ENCODE data around the gene TAAR8. TPM values are rescaled to one million over a fixed set of nuclear protein-coding genes. Genes with fewer than 3 reads are reported as not detected.
"Not testable (repeated sequence)": the region's sequence is repeated elsewhere in the genome, so short reads cannot be mapped to it uniquely, and the experiment has no call there.

TAAR8 gene
- total and polyA plus RNA-seq, 5 donors: not detected

- no peak overlapping the region for H3K27ac ChIP-seq (ENCODE audit: low read length)
- no peaks in the 10 kb centered on the region for H3K9me3 ChIP-seq (ENCODE audit: control insufficient read depth, low read length)
- no peaks in the 10 kb centered on the region for H3K27me3 ChIP-seq (ENCODE audit: control insufficient read depth, insufficient read depth)
- no peak for ATAC-seq
- 30% methylated on average over 3 of the region's 3 CpGs for WGBS
- peaks cover 4% of the 10 kb centered on the region for H3K4me1 ChIP-seq (ENCODE audit: control insufficient read depth, insufficient read depth, low read length)
- peak overlapping the region; percentile 55 for H3K4me3 ChIP-seq (ENCODE audit: low read length)
- intact Hi-C loops (cut with DNase I): no loop called here
- DNase-seq: no peak
These were observed 38.5 kb upstream of the TAAR8 start for GRCh38 chr6:132513831-132514545.

GRCh38 chr6:132515386-132515785, 37.1 kb upstream of the TAAR8 start:
- intact Hi-C loops (cut with DNase I): no loop called here

DNA sequence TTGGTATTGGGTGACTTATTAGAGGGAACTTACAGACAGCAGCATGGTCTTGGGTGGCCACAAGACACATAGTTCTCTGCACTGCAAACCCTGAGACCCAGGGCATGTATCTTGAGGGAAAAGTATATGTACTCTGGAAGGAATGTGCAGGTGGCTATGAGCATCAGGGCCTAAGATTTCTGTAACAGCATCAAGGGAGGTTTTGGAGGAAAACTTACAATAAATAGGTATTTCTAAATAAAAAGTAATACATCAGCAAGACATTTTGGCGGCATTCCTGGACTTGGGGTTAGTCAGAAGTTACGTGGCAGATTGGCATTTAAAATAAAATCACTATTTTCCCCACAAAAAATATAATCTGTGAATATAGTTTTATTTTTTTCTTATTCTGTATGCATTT, 31.5 kb upstream of the TAAR8 start:
- Histone ChIP-seq H3K4me1 (ENCODE audit: control insufficient read depth, insufficient read depth, low read length) (no peaks in the 10 kb centered on the region), H3K27ac (ENCODE audit: low read length) (no peak overlapping the region), H3K4me3 (ENCODE audit: low read length) (no peak overlapping the region), H3K9me3 (ENCODE audit: control insufficient read depth, low read length) (no peaks in the 10 kb centered on the region), H3K27me3 (ENCODE audit: control insufficient read depth, insufficient read depth) (no peaks in the 10 kb centered on the region)
- DNase-seq: no peak
- intact Hi-C loops (cut with DNase I): loop anchor here in 1 of 4 donors (10.0 kb wide), 1 partner anchor 274 kb away; the partner anchor contains the start of gene SLC18B1
- WGBS: 48% methylated on average over 2 of the region's 2 CpGs
- ATAC-seq: no peak

More at GRCh38 chr6:132515386-132515785, 37.1 kb upstream of the TAAR8 start:
- no peak overlapping the region for H3K4me3 ChIP-seq (ENCODE audit: low read length)
- H3K4me1 ChIP-seq (ENCODE audit: control insufficient read depth, insufficient read depth, low read length): peaks cover 4% of the 10 kb centered on the region
- 59% methylated on average over 2 of the region's 2 CpGs for WGBS
- DNase-seq (no peak), ATAC-seq (no peak)
- H3K27me3 ChIP-seq (ENCODE audit: control insufficient read depth, insufficient read depth): no peaks in the 10 kb centered on the region
- no peaks in the 10 kb centered on the region for H3K9me3 ChIP-seq (ENCODE audit: control insufficient read depth, low read length)
- H3K27ac ChIP-seq (ENCODE audit: low read length): no peak overlapping the region

DNA sequence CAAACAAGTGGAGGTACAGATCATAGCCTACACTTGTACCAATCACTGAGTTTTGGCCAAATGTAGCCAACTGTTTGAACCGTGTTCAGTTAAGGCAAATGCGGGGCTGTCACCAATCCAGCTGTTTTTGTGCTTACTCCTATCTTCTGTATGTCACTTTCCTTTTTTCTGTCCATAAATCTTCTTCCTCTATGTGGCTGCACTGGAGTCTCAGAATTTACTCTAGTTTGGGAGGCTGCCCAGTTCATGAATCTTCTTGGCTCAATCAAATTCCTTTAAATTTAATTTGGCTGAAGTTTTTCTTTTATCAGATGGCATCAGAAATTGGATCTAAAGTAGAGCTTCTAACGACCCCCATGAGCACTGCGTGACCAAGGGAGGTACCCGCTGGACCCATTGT, 27.8 kb upstream of the TAAR8 start:
- intact Hi-C loops (cut with DNase I): loop anchor here in 1 of 4 donors (10.0 kb wide), 1 partner anchor 270 kb away; the partner anchor contains the start of gene SLC18B1
- Histone ChIP-seq H3K27me3 (ENCODE audit: control insufficient read depth, insufficient read depth) (no peaks in the 10 kb centered on the region), H3K27ac (ENCODE audit: low read length) (no peak overlapping the region), H3K9me3 (ENCODE audit: control insufficient read depth, low read length) (no peaks in the 10 kb centered on the region), H3K4me1 (ENCODE audit: control insufficient read depth, insufficient read depth, low read length) (no peaks in the 10 kb centered on the region), H3K4me3 (ENCODE audit: low read length) (no peak overlapping the region)
- no peak for DNase-seq
- ATAC-seq: no peak
- WGBS: 91% methylated on average over 5 of the region's 5 CpGs

DNA sequence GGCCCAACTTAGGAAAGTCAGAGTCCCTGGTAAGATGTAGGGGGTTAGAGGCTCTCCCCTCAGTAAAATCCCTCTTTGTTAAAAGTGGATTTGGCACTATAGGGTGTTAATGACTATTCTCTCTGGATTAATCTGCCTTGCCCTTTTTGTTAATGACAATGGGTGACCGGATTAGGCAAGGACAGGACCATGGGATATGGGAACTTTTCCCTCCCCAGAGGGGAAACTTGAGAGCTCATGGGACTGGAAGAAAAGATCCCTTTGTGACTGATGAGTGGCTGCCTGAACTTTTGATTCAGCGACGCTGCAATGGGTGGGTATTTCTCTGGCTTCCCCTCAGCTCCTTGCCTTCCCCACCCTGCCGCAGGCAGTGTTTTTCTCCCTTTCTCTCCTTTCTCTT, 26.6 kb upstream of the TAAR8 start:
- 79% methylated on average over 4 of the region's 4 CpGs for WGBS
- ATAC-seq: no peak

GRCh38 chr6:132526461-132526860, 26.0 kb upstream of the TAAR8 start:
- no peaks in the 10 kb centered on the region for H3K27me3 ChIP-seq (ENCODE audit: control insufficient read depth, insufficient read depth)
- H3K27ac ChIP-seq (ENCODE audit: low read length): no peak overlapping the region
- WGBS: 60% methylated on average over 2 of the region's 2 CpGs
- ATAC-seq (no peak), DNase-seq (no peak)
- intact Hi-C loops (cut with DNase I): loop anchor here in 1 of 4 donors (10.0 kb wide), 1 partner anchor 268 kb away; the partner anchor contains the start of gene SLC18B1
- H3K4me3 ChIP-seq (ENCODE audit: low read length): no peak overlapping the region
- H3K9me3 ChIP-seq (ENCODE audit: control insufficient read depth, low read length): no peaks in the 10 kb centered on the region
- no peaks in the 10 kb centered on the region for H3K4me1 ChIP-seq (ENCODE audit: control insufficient read depth, insufficient read depth, low read length)

More for the DNA sequence above, 26.6 kb upstream of the TAAR8 start:
- no peak overlapping the region for H3K27ac ChIP-seq (ENCODE audit: low read length)
- H3K4me1 ChIP-seq (ENCODE audit: control insufficient read depth, insufficient read depth, low read length): no peaks in the 10 kb centered on the region
- H3K27me3 ChIP-seq (ENCODE audit: control insufficient read depth, insufficient read depth): no peaks in the 10 kb centered on the region
- no peaks in the 10 kb centered on the region for H3K9me3 ChIP-seq (ENCODE audit: control insufficient read depth, low read length)
- intact Hi-C loops (cut with DNase I): loop anchor here in 1 of 4 donors (10.0 kb wide), 1 partner anchor 269 kb away; the partner anchor contains the start of gene SLC18B1
- no peak overlapping the region for H3K4me3 ChIP-seq (ENCODE audit: low read length)
- DNase-seq: no peak

DNA sequence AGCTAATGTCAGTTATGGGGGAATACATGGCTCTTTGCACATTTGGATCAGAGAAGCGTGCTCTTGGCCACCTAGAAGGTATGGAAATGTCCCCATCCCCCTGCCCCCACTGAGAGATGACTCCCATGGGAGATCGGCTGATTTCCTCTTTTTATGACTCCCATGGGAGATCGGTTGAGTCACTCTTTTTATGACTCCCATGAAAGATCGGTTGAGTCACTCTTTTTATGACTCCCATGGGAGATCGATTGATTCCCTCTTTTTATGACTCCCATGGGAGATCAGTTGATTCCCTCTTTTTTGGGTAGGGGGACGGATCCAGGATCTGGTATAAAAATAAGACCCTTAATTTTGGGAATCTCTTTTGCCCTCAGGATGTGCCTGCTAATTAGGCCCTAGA, 24.7 kb upstream of the TAAR8 start:
- WGBS: 80% methylated on average over 6 of the region's 6 CpGs
- no peak overlapping the region for H3K27ac ChIP-seq (ENCODE audit: low read length)
- H3K9me3 ChIP-seq (ENCODE audit: control insufficient read depth, low read length): no peaks in the 10 kb centered on the region
- no peaks in the 10 kb centered on the region for H3K4me1 ChIP-seq (ENCODE audit: control insufficient read depth, insufficient read depth, low read length)
- no peak overlapping the region for H3K4me3 ChIP-seq (ENCODE audit: low read length)
- no peak for DNase-seq
- intact Hi-C loops (cut with DNase I): loop anchor here in 1 of 4 donors (10.0 kb wide), 1 partner anchor 267 kb away; the partner anchor contains the start of gene SLC18B1
- H3K27me3 ChIP-seq (ENCODE audit: control insufficient read depth, insufficient read depth): no peaks in the 10 kb centered on the region
- no peak for ATAC-seq

DNA sequence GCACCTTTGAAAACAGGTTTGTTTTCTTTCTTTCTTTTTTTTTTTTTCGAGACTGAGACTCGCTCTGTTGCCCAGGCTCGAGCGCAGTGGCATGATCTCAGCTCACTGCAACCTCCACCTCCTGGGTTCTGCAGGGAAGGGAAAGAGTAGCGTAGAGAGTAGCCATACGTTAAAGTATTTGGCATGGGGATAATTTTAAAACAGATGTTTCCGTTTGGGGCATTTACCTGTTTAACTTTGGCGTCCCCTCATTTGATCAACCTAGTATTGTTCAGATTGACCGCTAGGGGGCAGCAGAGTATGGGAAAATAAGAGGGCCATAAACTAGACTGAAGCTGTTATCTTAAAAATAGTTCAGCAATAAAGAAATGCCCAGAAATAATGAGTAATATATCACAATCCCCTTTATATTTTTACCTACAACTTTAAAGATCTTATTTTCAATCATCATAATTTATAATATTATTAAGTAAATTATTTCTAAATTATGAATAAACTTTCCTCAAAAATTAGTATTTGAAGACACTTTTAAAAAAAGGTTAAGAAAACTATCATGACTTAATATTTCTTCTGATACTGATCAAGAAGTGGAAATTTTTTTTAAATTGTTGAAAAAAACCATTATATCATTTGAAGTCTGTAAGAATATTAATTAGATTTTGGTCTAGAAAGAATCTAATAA, 22.0 kb upstream of the TAAR8 start:
- WGBS: 22% methylated on average over 9 of the region's 9 CpGs
- Histone ChIP-seq H3K4me1 (ENCODE audit: control insufficient read depth, insufficient read depth, low read length) (no peaks in the 10 kb centered on the region), H3K9me3 (ENCODE audit: control insufficient read depth, low read length) (no peaks in the 10 kb centered on the region), H3K4me3 (ENCODE audit: low read length) (no peak overlapping the region), H3K27ac (ENCODE audit: low read length) (no peak overlapping the region), H3K27me3 (ENCODE audit: control insufficient read depth, insufficient read depth) (no peaks in the 10 kb centered on the region)
- intact Hi-C loops (cut with DNase I): loop anchor here in 1 of 4 donors (10.0 kb wide), 1 partner anchor 264 kb away; the partner anchor contains the start of gene SLC18B1
- ATAC-seq: peak; percentile 70 to 72
- peak in 1 of 3 donors; percentile 39 for DNase-seq

DNA sequence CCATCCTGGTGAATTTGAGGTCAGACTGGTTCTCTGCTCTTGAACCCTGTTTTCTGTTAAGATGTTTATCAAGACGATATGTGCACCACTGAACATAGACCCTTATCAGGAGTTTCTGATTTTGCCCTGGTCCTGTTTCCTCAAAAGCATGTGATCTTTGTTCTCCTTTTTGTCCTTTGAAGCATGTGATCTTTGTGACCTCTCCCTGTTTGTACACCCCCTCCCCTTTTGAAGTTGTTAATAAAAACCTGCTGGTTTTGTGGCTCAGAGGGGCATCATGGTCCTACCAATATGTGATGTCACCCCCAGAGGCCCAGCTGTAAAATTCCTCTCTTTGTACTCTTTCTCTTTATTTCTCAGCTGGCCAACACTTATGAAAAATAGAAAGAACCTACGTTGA, 17.9 kb upstream of the TAAR8 start:
- intact Hi-C loops (cut with DNase I): loop anchor here in 1 of 4 donors (10.0 kb wide), 1 partner anchor 260 kb away; the partner anchor contains the start of gene SLC18B1
- not testable (repeated sequence) for H3K27me3 ChIP-seq (ENCODE audit: control insufficient read depth, insufficient read depth); H3K9me3 ChIP-seq (ENCODE audit: control insufficient read depth, low read length); H3K4me3 ChIP-seq (ENCODE audit: low read length); ATAC-seq; DNase-seq; H3K27ac ChIP-seq (ENCODE audit: low read length); H3K4me1 ChIP-seq (ENCODE audit: control insufficient read depth, insufficient read depth, low read length)
- WGBS: 75% methylated on average over 2 of the region's 2 CpGs

GRCh38 chr6:132537145-132537544, 15.3 kb upstream of the TAAR8 start:
- Histone ChIP-seq H3K27ac (ENCODE audit: low read length) (no peak overlapping the region), H3K4me3 (ENCODE audit: low read length) (no peak overlapping the region), H3K4me1 (ENCODE audit: control insufficient read depth, insufficient read depth, low read length) (no peaks in the 10 kb centered on the region), H3K27me3 (ENCODE audit: control insufficient read depth, insufficient read depth) (no peaks in the 10 kb centered on the region), H3K9me3 (ENCODE audit: control insufficient read depth, low read length) (no peaks in the 10 kb centered on the region)
- 87% methylated on average over 3 of the region's 3 CpGs for WGBS
- DNase-seq (no peak), ATAC-seq (no peak)
- intact Hi-C loops (cut with DNase I): loop anchor here in 1 of 4 donors (10.0 kb wide), 1 partner anchor 258 kb away; the partner anchor contains the start of gene SLC18B1

GRCh38 chr6:132537977-132538376, 14.5 kb upstream of the TAAR8 start, which contains the start of gene TAAR9:
Gene TAAR9 (plus strand): TSS chr6:132538277. CDS start chr6:132538290, 13 bp downstream.
- no peak for DNase-seq
- H3K4me3 ChIP-seq (ENCODE audit: low read length): no peak within 1 kb of the TSS
- H3K27me3 ChIP-seq (ENCODE audit: control insufficient read depth, insufficient read depth): no peaks in the 10 kb centered on the region
- no peaks in the 10 kb centered on the region for H3K9me3 ChIP-seq (ENCODE audit: control insufficient read depth, low read length)
- WGBS: 78% methylated on average over 4 of the region's 4 CpGs
- intact Hi-C loops (cut with DNase I): loop anchor here in 1 of 4 donors (10.0 kb wide), 1 partner anchor 257 kb away; the partner anchor contains the start of gene SLC18B1
- ATAC-seq: no peak
- H3K27ac ChIP-seq (ENCODE audit: low read length): no peak within 1 kb of the TSS
- no peaks in the 10 kb centered on the region for H3K4me1 ChIP-seq (ENCODE audit: control insufficient read depth, insufficient read depth, low read length)

Data from right cardiac atrium (tissue), 5 donors.